Measurements from ENCODE around the gene CYSRT1.

- TF ChIP-seq MXI1 (IDR thresholded peaks at IDR 0.05; ENCODE audit: low read depth, low read length): no peak
- no peak for TF ChIP-seq TAF1 (IDR thresholded peaks at IDR 0.05; ENCODE audit: borderline replicate concordance, low read depth, low read length)
- no peak for TF ChIP-seq CTCF (IDR thresholded peaks at IDR 0.05)
- TF ChIP-seq PBX3 (IDR thresholded peaks at IDR 0.05): no peak
- TF ChIP-seq GABPA (IDR thresholded peaks at IDR 0.05; ENCODE audit: low read depth): no peak
- TF ChIP-seq ZBTB33 (IDR thresholded peaks at IDR 0.05; ENCODE audit: borderline replicate concordance, low read depth): no peak
- TF ChIP-seq USF1 (IDR thresholded peaks at IDR 0.05; ENCODE audit: borderline replicate concordance, low read depth): no peak
- TF ChIP-seq ELF1 (IDR thresholded peaks at IDR 0.05): no peak
- TF ChIP-seq RXRA (IDR thresholded peaks at IDR 0.05; ENCODE audit: borderline replicate concordance, low read depth): no peak
- no peak for TF ChIP-seq POLR2AphosphoS5 (IDR thresholded peaks at IDR 0.05; ENCODE audit: low read depth, low read length)
- no peak for TF ChIP-seq NRF1 (IDR thresholded peaks at IDR 0.05; ENCODE audit: low read depth, low read length)
Measured at GRCh38 chr9:137234055-137234697, 9.2 kb downstream of the CYSRT1 start.
